ENCODE results near the gene HPCAL1.

The HPCAL1 gene

GRCh38 chr2:10460366-10460796, 157.7 kb downstream of the HPCAL1 start:
- no peak overlapping the region for H4K8ac ChIP-seq (ENCODE audit: low read depth, low read length)
- no peak overlapping the region for H3K27ac ChIP-seq (ENCODE audit: low read depth, low read length)
- no peaks in the 10 kb centered on the region for H3K79me1 ChIP-seq (ENCODE audit: low read length)
- WGBS (ENCODE audit: extremely low coverage, insufficient coverage, low lambda C conversion rate): no CpG with 5 or more reads among the region's 17 CpGs
- H3K23ac ChIP-seq (ENCODE audit: low read length): no peak overlapping the region
- no peaks in the 10 kb centered on the region for H3K27me3 ChIP-seq (ENCODE audit: insufficient read depth, low read length, poor library complexity)
- H4K5ac ChIP-seq (ENCODE audit: low read length): no peak overlapping the region
- H2BK120ac ChIP-seq (ENCODE audit: low read depth, low read length): no peak overlapping the region
- no peak for DNase-seq
- no peak overlapping the region for H3K9ac ChIP-seq (ENCODE audit: low read length)
- H3K18ac ChIP-seq (ENCODE audit: low read length): no peak overlapping the region
- no peak overlapping the region for H3K4me3 ChIP-seq (ENCODE audit: low read length)
- H2BK15ac ChIP-seq (replicated peaks; ENCODE audit: low read depth): no peak overlapping the region
- no peak overlapping the region for H2AK5ac ChIP-seq (ENCODE audit: low read length)
- H2BK5ac ChIP-seq (ENCODE audit: low read length): no peak overlapping the region
- H3K4me2 ChIP-seq (ENCODE audit: low read length): no peak overlapping the region
- no peak overlapping the region for H3K4ac ChIP-seq (ENCODE audit: low read depth, low read length)
- no peaks in the 10 kb centered on the region for H3K4me1 ChIP-seq (ENCODE audit: control insufficient read depth, low read depth, low read length)
- H3K56ac ChIP-seq (ENCODE audit: low read length): no peak overlapping the region
- no peaks in the 10 kb centered on the region for H3K36me3 ChIP-seq (ENCODE audit: control insufficient read depth, insufficient read depth, low read length)
- no peaks in the 10 kb centered on the region for H3K79me2 ChIP-seq (ENCODE audit: control insufficient read depth, insufficient read depth, low read length)

- H3K9ac ChIP-seq (ENCODE audit: low read length): no peak overlapping the region
- no peak for DNase-seq
- H3K79me1 ChIP-seq (ENCODE audit: low read length): no peaks in the 10 kb centered on the region
- no peak overlapping the region for H2BK15ac ChIP-seq (replicated peaks; ENCODE audit: low read depth)
- WGBS (ENCODE audit: extremely low coverage, insufficient coverage, low lambda C conversion rate): no CpG with 5 or more reads among the region's 15 CpGs
- no peaks in the 10 kb centered on the region for H3K4me1 ChIP-seq (ENCODE audit: control insufficient read depth, low read depth, low read length)
- no peak overlapping the region for H3K4me2 ChIP-seq (ENCODE audit: low read length)
- no peak overlapping the region for H2BK5ac ChIP-seq (ENCODE audit: low read length)
- H3K36me3 ChIP-seq (ENCODE audit: control insufficient read depth, insufficient read depth, low read length): no peaks in the 10 kb centered on the region
- no peak overlapping the region for H3K23ac ChIP-seq (ENCODE audit: low read length)
- no peak overlapping the region for H4K8ac ChIP-seq (ENCODE audit: low read depth, low read length)
- no peak overlapping the region for H3K56ac ChIP-seq (ENCODE audit: low read length)
- no peak overlapping the region for H4K5ac ChIP-seq (ENCODE audit: low read length)
- no peaks in the 10 kb centered on the region for H3K27me3 ChIP-seq (ENCODE audit: insufficient read depth, low read length, poor library complexity)
- H3K4ac ChIP-seq (ENCODE audit: low read depth, low read length): no peak overlapping the region
- no peak overlapping the region for H2AK5ac ChIP-seq (ENCODE audit: low read length)
- no peak overlapping the region for H3K18ac ChIP-seq (ENCODE audit: low read length)
- H3K4me3 ChIP-seq (ENCODE audit: low read length): no peak overlapping the region
- no peak overlapping the region for H2BK120ac ChIP-seq (ENCODE audit: low read depth, low read length)
- H3K79me2 ChIP-seq (ENCODE audit: control insufficient read depth, insufficient read depth, low read length): no peaks in the 10 kb centered on the region
- no peak overlapping the region for H3K27ac ChIP-seq (ENCODE audit: low read depth, low read length)
Measured at GRCh38 chr2:10462178-10463083, 159.7 kb downstream of the HPCAL1 start.

DNA sequence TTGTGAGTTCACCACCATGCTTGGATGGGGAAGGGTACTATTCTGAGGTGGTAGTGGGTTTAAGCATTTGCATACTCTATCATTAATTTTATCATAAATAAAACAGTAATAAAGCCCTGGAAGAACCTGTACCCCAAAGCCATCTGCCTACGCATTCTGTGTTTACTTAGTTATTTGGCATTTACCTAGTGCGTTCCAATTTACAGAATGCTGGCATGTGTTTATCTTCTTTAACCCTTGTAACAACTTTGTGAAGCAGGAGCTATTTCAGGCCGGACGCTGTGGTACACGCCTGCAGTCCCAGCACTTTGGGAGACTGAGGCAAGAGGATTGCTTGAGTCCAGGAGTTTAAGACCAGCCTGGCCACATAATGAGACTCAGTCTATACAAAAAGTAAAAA, 163.2 kb downstream of the HPCAL1 start:
- no peak overlapping the region for H4K8ac ChIP-seq (ENCODE audit: low read depth, low read length)
- no CpG with 5 or more reads among the region's 5 CpGs for WGBS (ENCODE audit: extremely low coverage, insufficient coverage, low lambda C conversion rate)
- no peak overlapping the region for H3K4ac ChIP-seq (ENCODE audit: low read depth, low read length)
- no peaks in the 10 kb centered on the region for H3K4me1 ChIP-seq (ENCODE audit: control insufficient read depth, low read depth, low read length)
- no peaks in the 10 kb centered on the region for H3K79me1 ChIP-seq (ENCODE audit: low read length)
- no peaks in the 10 kb centered on the region for H3K79me2 ChIP-seq (ENCODE audit: control insufficient read depth, insufficient read depth, low read length)
- H3K18ac ChIP-seq (ENCODE audit: low read length): no peak overlapping the region
- H2BK120ac ChIP-seq (ENCODE audit: low read depth, low read length): no peak overlapping the region
- H3K27ac ChIP-seq (ENCODE audit: low read depth, low read length): no peak overlapping the region
- no peak for DNase-seq
- H3K36me3 ChIP-seq (ENCODE audit: control insufficient read depth, insufficient read depth, low read length): no peaks in the 10 kb centered on the region
- no peak overlapping the region for H2BK5ac ChIP-seq (ENCODE audit: low read length)
- no peak overlapping the region for H3K9ac ChIP-seq (ENCODE audit: low read length)
- no peak overlapping the region for H2BK15ac ChIP-seq (replicated peaks; ENCODE audit: low read depth)
- H3K4me3 ChIP-seq (ENCODE audit: low read length): no peak overlapping the region
- no peak overlapping the region for H3K4me2 ChIP-seq (ENCODE audit: low read length)
- no peak overlapping the region for H3K56ac ChIP-seq (ENCODE audit: low read length)
- H3K27me3 ChIP-seq (ENCODE audit: insufficient read depth, low read length, poor library complexity): no peaks in the 10 kb centered on the region
- no peak overlapping the region for H2AK5ac ChIP-seq (ENCODE audit: low read length)
- H3K23ac ChIP-seq (ENCODE audit: low read length): no peak overlapping the region
- H4K5ac ChIP-seq (ENCODE audit: low read length): no peak overlapping the region

DNA sequence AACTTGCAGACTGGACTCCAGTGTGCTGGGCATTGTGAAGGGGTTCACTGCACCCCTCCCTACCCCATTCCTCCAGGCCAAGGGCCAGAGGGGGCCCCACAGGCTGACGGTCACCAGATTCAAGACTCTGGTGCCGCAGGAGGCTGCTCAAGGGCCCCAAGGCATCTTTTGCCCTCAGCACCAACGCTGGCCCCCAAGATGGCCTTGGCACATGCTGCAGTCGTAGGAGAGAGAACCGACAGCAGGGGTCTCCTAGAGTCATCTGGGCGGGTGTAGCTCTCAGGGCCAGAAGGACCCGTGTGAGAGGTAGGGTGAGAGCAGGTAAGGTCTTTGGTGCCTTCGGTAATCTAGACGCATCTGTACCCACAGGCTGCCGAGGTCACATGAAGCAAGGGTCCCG, 164.1 kb downstream of the HPCAL1 start:
- WGBS (ENCODE audit: extremely low coverage, insufficient coverage, low lambda C conversion rate): no CpG with 5 or more reads among the region's 11 CpGs
- H3K79me2 ChIP-seq (ENCODE audit: control insufficient read depth, insufficient read depth, low read length): no peaks in the 10 kb centered on the region

GRCh38 chr2:10467401-10467800, 164.7 kb downstream of the HPCAL1 start:
- H3K36me3 ChIP-seq (ENCODE audit: control insufficient read depth, insufficient read depth, low read length): no peaks in the 10 kb centered on the region
- no peak overlapping the region for H3K18ac ChIP-seq (ENCODE audit: low read length)
- H3K27ac ChIP-seq (ENCODE audit: low read depth, low read length): no peak overlapping the region
- no CpG with 5 or more reads among the region's 15 CpGs for WGBS (ENCODE audit: extremely low coverage, insufficient coverage, low lambda C conversion rate)
- no peak overlapping the region for H4K5ac ChIP-seq (ENCODE audit: low read length)
- H3K4ac ChIP-seq (ENCODE audit: low read depth, low read length): no peak overlapping the region
- no peaks in the 10 kb centered on the region for H3K79me2 ChIP-seq (ENCODE audit: control insufficient read depth, insufficient read depth, low read length)
- H3K4me1 ChIP-seq (ENCODE audit: control insufficient read depth, low read depth, low read length): no peaks in the 10 kb centered on the region
- H2BK5ac ChIP-seq (ENCODE audit: low read length): no peak overlapping the region
- H3K56ac ChIP-seq (ENCODE audit: low read length): no peak overlapping the region
- no peak overlapping the region for H2BK120ac ChIP-seq (ENCODE audit: low read depth, low read length)
- no peak overlapping the region for H3K4me3 ChIP-seq (ENCODE audit: low read length)
- no peak overlapping the region for H2AK5ac ChIP-seq (ENCODE audit: low read length)
- H3K27me3 ChIP-seq (ENCODE audit: insufficient read depth, low read length, poor library complexity): no peaks in the 10 kb centered on the region
- DNase-seq: no peak
- no peak overlapping the region for H3K9ac ChIP-seq (ENCODE audit: low read length)
- H3K4me2 ChIP-seq (ENCODE audit: low read length): no peak overlapping the region
- H3K23ac ChIP-seq (ENCODE audit: low read length): no peak overlapping the region
- no peak overlapping the region for H2BK15ac ChIP-seq (replicated peaks; ENCODE audit: low read depth)
- no peak overlapping the region for H4K8ac ChIP-seq (ENCODE audit: low read depth, low read length)
- no peaks in the 10 kb centered on the region for H3K79me1 ChIP-seq (ENCODE audit: low read length)

More for the DNA sequence above, 164.1 kb downstream of the HPCAL1 start:
- no peak overlapping the region for H3K23ac ChIP-seq (ENCODE audit: low read length)
- no peak overlapping the region for H2AK5ac ChIP-seq (ENCODE audit: low read length)
- H3K18ac ChIP-seq (ENCODE audit: low read length): no peak overlapping the region
- H2BK15ac ChIP-seq (replicated peaks; ENCODE audit: low read depth): no peak overlapping the region
- no peak overlapping the region for H3K4me2 ChIP-seq (ENCODE audit: low read length)
- no peak overlapping the region for H3K9ac ChIP-seq (ENCODE audit: low read length)
- no peaks in the 10 kb centered on the region for H3K79me1 ChIP-seq (ENCODE audit: low read length)
- H2BK5ac ChIP-seq (ENCODE audit: low read length): no peak overlapping the region
- H2BK120ac ChIP-seq (ENCODE audit: low read depth, low read length): no peak overlapping the region
- H3K56ac ChIP-seq (ENCODE audit: low read length): no peak overlapping the region
- no peak for DNase-seq
- no peaks in the 10 kb centered on the region for H3K27me3 ChIP-seq (ENCODE audit: insufficient read depth, low read length, poor library complexity)
- H3K4ac ChIP-seq (ENCODE audit: low read depth, low read length): no peak overlapping the region
- no peak overlapping the region for H3K4me3 ChIP-seq (ENCODE audit: low read length)
- H4K5ac ChIP-seq (ENCODE audit: low read length): no peak overlapping the region
- no peak overlapping the region for H4K8ac ChIP-seq (ENCODE audit: low read depth, low read length)
- H3K36me3 ChIP-seq (ENCODE audit: control insufficient read depth, insufficient read depth, low read length): no peaks in the 10 kb centered on the region
- H3K4me1 ChIP-seq (ENCODE audit: control insufficient read depth, low read depth, low read length): no peaks in the 10 kb centered on the region
- H3K27ac ChIP-seq (ENCODE audit: low read depth, low read length): no peak overlapping the region

DNA sequence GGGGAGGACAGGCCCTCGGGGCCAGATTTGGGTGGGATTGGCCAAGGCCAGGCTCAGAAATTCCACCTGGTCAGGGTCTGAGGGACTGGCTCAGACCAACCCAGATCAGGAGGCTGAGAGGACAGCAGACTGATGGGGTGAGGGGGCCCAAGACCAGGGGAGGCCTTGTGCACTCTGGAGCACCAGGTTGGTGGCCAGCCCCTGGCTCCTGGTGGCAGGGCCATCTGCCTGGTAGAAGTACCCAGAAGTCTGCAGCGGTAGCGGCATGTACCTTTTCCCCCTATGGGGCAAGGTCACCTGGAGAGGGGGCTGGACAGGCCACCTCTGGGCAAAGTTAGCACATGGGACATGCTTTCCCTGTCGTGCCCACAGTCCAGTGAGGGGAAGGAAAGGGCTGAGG, 166.6 kb downstream of the HPCAL1 start:
- Histone ChIP-seq H3K36me3 (ENCODE audit: control insufficient read depth, insufficient read depth, low read length) (no peaks in the 10 kb centered on the region), H3K18ac (ENCODE audit: low read length) (no peak overlapping the region), H2BK120ac (ENCODE audit: low read depth, low read length) (no peak overlapping the region), H4K8ac (ENCODE audit: low read depth, low read length) (no peak overlapping the region), H4K5ac (ENCODE audit: low read length) (no peak overlapping the region), H2AK5ac (ENCODE audit: low read length) (no peak overlapping the region), H2BK5ac (ENCODE audit: low read length) (no peak overlapping the region), H3K79me1 (ENCODE audit: low read length) (no peaks in the 10 kb centered on the region), H3K27me3 (ENCODE audit: insufficient read depth, low read length, poor library complexity) (no peaks in the 10 kb centered on the region), H3K79me2 (ENCODE audit: control insufficient read depth, insufficient read depth, low read length) (no peaks in the 10 kb centered on the region), H3K27ac (ENCODE audit: low read depth, low read length) (no peak overlapping the region), H3K23ac (ENCODE audit: low read length) (no peak overlapping the region), H3K4me1 (ENCODE audit: control insufficient read depth, low read depth, low read length) (no peaks in the 10 kb centered on the region), H3K4me2 (ENCODE audit: low read length) (no peak overlapping the region), H3K4me3 (ENCODE audit: low read length) (no peak overlapping the region), H3K9ac (ENCODE audit: low read length) (no peak overlapping the region), H3K4ac (ENCODE audit: low read depth, low read length) (no peak overlapping the region), H3K56ac (ENCODE audit: low read length) (no peak overlapping the region), H2BK15ac (replicated peaks; ENCODE audit: low read depth) (no peak overlapping the region)
- no CpG with 5 or more reads among the region's 4 CpGs for WGBS (ENCODE audit: extremely low coverage, insufficient coverage, low lambda C conversion rate)
- no peak for DNase-seq
